HEK293T (cell line): ENCODE data around the gene SLC13A1.

Experiments
- ARNT ChIP-seq: fragments of 450-650 bp; IDR thresholded peaks from 2 replicates; pipeline ENCODE4 v1.6.1; 2017; ENCODE audit warnings: mild to moderate bottlenecking
- FOXA1 ChIP-seq: fragments of 450-650 bp; IDR thresholded peaks from 2 replicates; pipeline ENCODE4 v1.6.1; 2016; ENCODE audit warnings: mild to moderate bottlenecking
- FOXM1 ChIP-seq: fragments of 450-650 bp; IDR thresholded peaks from 2 replicates; pipeline ENCODE4 v1.6.1; 2017; ENCODE audit warnings: mild to moderate bottlenecking, borderline replicate concordance
- LEF1 ChIP-seq: fragments of 450-650 bp; IDR thresholded peaks from 2 replicates; pipeline ENCODE4 v1.6.1; 2017; ENCODE audit warnings: mild to moderate bottlenecking, borderline replicate concordance

DNA sequence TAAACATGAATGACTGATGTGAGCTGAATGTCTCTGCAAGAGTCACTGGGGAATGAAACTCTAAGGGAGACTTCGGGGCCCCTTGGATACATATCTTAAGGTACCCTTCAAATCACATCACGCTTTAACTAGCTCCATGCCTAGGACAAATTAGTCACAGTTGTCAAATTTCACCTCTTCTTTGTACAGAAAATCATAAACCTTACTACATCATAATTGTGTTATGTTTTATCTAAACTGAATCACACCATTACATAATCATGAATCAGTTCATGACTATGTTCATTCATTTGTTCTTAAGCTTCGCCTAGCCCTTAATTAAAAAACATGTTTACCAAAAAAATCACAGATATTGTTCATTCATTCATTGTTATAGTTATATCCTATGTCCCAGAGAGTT is 2.1 kb upstream of the SLC13A1 start:
- TF ChIP-seq LEF1 (no peak), ARNT (no peak), FOXA1 (no peak), FOXM1 (no peak)
